SW480 (cell line): ENCODE results near the gene CCDC24.

Experiments used
- DNase-seq: peaks from one replicate; pipeline ENCODE4 v3.0.0-alpha.2; 2016; ENCODE audit warnings: low spot score

CCDC24 gene

DNA sequence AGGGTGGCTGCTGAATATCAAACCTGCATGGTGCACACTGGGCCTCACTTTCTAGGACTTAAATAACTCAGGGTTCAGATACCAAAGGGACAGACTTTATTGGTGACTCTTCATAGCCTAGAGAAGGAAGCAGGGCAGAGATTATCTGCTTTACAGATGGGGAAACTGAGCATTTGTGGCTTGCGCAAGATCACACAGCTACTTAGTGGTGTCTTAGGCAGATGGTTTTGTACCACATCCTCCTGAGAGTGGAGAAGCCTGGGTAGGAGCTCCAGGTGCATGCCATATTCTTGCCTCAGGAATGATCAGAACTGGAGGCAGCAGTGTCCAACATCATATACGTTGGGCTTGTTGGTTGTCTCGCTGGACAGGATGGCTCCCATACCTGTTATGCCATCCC, 28.4 kb upstream of the CCDC24 start:
- no peak for DNase-seq

DNA sequence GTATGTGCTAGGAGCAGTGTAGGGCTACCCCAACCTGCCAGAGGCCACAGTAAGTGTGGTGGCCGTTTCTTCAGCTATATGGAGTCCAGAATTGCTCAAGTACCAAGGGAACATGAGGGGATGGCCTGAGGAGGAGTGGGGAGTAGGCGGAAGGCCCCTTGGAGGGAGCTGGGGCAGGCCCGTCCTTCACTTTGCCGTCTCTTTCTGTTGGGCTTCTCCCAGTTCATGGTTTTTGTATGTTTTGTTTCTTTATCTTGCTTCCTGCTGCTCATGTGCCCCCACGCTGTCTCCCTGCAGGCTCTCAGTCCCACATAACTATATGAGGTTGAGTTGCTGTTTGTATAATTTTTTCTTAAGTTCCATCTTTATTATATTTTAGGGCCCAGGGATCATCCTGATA, 27.5 kb upstream of the CCDC24 start:
- no peak for DNase-seq

DNA sequence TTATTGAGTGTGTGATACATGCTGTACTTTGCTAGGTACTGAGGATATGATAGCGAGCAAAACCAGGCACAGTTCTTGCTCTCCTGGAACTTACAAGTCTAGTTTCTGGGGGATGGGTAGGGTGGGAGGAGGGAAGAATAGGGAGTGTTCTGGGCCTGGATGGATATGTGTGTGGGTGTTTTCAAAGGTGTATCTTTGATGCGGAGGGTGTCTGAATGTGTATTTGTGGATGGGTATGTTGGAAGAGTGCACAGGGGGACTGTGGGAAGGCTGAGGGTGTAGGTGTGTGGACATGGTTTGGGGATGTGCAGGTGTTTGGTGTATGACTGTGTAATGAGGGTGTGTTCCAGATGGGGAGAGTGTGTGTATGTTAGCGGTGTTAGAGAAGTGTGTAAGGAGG, 26.1 kb upstream of the CCDC24 start:
- DNase-seq, result no peak

DNA sequence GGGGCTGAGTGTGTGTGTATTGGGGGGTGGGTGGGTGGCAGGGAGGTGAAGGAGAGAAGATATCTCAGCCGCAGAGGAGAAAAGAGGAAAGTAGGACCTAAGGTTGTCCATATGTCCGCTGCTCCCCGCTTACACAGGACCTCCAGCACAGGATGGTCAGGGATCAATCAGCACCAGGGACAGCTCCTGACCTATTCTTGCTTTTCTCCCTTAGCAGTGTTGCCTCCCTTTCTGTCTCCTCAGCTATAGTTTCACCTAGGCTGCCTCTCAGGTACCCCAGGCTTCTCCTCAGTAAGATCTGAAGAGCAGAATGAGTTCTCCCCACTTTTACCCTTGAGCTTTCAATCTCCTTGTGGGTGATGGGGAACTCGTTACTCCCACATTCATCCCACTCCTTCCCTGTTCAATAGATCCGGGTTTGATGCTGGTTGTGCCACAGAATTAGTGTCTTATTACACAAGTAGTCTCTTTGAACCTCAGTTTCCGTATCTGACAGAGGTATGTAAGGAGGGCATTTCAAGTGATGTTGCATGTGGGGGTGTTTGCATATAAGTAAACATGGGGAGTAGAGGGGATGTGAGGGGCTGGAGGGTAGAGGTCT, 23.0 kb upstream of the CCDC24 start:
- DNase-seq, result no peak

DNA sequence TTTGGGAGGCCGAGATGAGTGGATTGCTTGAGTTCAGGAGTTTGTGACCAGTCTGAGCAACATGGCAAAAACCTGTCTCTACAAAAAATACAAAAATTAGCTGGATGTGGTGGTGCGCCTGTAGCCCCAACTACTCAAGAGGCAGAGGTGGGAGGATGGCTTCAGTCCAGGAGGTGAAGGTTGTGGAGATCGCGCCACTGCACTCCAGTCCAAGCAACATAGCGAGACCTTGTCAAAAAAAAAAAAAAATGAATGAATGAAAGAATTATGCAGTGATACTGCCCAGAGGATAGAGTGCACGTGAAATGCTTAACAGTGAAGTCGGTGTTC, 22.0 kb upstream of the CCDC24 start:
- no peak for DNase-seq

DNA sequence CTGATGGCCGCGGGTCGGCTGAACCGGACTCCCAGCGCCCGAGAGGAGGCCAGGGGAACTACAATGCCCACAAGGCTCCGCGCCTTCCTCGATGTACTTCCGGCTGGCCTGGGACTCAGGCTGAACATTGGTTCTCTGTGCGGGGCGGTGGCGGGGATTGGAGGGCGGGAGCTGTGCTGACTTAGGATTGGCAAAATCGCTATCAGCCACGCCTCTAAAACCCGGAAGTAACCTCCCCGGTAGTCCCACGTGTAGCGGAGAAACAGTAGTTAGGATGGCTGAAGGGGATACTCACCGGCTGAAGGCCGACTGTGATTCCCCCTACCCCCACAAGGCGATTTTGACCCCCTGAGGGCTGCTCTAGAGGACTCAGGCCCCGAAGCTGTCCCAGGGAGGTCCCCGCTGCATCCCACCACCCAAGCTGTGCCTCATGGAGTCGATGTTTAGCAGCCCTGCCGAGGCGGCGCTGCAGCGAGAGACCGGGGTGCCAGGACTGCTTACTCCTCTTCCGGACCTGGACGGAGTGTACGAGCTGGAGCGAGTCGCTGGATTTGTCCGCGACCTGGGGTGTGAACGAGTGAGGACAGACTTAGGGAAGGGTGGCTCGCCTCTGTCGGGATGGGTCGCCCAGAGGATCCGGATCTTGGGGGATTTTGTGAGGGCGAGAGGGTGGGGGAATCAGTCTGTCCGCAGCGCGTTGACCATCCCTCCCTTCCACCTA, 21.5 kb upstream of the CCDC24 start, which contains the start of gene DPH2:
TSS of gene DPH2 (plus strand) at position 265 of the 721 bp plus-strand sequence. CDS start at position 431, 166 bp downstream.
- peak; percentile 96 for DNase-seq

DNA sequence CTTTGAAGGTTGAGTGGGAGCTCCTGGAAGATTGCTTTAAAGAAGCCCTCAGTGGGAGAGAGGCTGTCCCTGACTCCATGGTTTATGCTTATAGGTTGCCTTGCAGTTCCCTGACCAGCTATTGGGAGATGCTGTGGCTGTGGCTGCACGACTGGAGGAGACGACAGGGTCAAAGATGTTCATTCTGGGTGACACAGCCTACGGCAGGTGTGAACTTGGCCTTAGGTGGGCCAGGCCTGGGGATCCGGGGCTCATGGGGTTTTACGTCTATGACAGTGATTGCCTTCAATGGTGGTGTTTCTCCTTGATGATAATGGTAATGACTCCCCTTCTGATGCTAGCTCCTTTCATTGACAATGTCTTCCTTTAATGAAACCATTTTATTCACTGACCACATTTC, 20.9 kb upstream of the CCDC24 start:
- no peak for DNase-seq

DNA sequence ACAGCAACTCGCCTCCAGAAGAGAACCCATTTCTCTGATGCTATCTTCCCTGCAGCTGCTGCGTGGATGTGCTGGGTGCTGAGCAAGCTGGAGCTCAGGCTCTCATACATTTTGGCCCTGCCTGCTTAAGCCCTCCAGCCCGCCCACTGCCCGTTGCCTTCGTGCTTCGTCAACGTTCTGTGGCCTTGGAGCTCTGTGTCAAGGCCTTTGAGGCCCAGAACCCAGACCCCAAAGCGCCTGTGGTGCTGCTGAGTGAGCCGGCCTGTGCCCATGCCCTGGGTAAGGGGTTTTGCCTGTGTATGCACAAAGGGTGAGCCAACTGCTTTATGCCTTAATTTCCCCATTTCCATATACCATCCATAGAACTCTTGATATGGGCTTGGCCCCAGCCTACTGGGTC, 20.5 kb upstream of the CCDC24 start:
- no peak for DNase-seq

DNA sequence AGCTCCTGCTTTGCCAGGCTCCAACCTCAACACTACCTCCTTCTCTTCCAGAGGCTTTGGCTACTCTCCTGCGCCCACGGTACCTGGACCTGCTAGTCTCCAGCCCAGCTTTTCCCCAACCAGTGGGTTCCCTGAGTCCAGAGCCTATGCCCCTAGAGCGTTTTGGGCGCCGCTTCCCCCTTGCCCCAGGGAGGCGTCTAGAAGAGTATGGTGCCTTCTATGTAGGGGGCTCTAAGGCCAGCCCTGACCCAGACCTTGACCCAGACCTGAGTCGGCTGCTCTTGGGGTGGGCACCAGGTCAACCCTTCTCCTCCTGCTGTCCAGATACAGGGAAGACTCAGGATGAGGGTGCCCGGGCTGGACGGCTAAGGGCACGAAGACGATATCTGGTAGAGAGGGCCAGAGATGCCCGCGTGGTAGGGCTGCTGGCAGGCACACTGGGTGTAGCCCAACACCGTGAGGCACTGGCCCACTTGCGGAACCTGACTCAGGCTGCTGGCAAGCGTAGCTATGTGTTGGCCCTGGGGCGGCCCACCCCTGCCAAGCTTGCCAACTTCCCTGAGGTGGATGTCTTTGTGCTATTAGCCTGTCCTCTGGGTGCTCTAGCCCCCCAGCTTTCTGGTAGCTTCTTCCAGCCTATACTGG, 19.9 kb upstream of the CCDC24 start:
- no peak for DNase-seq

DNA sequence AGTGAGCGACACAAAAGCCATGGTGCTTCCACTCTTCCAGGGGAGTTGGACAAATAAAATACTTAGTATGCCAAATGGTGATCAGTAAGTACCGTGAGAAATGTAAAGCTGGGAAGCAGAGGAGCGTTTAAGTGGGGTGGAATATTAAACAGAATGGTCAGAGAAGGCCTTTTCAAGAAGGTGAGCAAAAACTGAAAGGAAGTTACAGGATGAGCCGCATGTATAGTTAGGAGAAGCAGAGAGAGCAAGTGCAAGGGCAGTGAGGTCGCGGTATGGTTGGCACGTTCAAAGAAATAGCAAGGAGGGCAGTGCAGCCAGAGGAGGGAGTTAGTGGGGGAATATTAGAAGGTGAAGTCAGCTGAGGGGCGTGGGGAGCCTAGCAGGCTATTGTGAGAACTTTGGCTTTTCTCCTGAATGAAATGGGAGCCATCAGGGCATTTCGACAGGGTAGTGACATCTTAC, 17.4 kb upstream of the CCDC24 start:
- DNase-seq, result peak; percentile 41

DNA sequence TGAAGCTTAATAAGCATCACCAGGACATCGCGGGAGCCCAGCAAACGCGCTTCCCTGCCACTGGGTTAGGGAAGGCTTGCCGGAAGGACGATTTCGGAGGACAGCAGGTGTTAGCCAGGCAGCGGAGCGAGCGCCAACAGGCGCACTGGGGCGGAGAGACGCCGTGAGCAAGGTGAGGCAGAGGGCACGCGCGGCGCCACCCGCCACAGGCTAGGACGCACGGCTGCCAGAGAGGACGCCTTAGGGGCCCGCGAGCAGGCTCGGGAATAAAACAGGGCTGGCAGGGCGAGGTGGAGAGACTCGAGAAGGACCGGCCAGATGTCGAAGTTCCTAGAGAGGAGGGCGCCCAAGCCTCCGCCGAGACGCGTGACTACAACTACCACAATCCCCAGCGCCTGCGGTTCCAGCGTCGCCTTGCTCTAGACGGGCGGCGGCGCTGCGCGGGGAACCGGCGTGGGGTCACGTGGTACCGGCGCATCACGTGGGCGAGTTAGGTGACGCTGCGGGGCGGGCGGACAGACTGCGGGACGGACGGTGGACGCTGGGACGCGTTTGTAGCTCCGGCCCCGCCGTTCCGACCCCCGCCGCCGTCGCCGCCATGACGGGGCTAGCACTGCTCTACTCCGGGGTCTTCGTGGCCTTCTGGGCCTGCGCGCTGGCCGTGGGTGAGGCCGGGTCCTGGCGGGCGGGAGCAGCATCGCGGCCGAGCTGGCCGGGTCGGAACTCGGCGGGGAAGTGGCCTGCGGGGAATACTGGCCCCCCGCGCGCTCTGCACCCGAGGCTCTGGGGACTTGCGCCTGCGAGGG, 16.8 kb upstream of the CCDC24 start, which contains the start of gene ATP6V0B:
TSS of gene ATP6V0B (plus strand) at position 518 of the 806 bp plus-strand sequence. CDS start at position 599, 81 bp downstream.
- DNase-seq, result peak; percentile 94

DNA sequence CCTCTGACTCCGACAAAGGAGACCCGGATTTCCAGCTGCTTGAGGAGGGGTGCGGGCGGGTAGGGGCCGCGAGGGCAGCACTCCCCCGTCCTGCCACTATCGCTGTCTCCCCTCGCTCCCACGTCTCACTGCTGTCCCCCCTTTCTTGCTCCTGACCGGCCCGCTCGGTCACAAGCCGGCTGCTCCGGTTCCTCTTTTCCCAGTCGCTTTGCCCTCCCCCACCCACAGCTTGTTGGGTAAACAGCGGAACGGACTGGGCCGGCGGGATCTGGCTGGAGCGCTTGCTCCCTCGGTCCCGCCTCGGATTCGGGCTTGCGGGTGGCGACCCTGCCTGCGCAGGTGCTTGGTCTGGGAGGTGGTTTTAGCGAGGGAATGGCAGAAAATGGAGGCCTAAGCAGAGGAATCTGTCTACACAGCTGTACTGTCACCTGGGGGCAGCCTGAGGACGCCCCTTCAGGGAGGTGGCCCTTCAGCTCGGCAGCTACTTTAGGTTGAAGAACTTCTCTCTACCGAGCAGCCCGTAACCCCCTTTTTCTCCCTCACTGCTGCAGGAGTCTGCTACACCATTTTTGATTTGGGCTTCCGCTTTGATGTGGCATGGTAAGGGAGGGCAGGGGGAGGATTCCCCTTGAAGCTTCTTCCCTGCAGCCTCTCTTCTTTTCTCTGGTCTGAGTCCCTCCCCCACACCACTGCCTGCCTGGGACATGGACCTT, 16.0 kb upstream of the CCDC24 start:
- DNase-seq, result peak; percentile 40

DNA sequence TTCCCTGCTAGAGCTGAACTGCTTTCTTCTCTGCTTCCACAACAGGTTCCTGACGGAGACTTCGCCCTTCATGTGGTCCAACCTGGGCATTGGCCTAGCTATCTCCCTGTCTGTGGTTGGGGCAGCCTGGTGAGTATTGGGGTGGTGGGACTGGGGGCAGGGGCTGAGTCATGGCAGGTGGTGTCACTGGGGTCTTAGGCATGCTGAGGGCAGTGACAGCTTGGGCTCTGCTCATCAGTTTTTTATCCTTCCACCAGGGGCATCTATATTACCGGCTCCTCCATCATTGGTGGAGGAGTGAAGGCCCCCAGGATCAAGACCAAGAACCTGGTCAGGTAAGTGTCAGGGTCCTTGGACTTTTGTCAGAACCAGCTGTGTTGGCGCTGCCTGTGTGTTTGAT, 15.4 kb upstream of the CCDC24 start:
- DNase-seq, result no peak

DNA sequence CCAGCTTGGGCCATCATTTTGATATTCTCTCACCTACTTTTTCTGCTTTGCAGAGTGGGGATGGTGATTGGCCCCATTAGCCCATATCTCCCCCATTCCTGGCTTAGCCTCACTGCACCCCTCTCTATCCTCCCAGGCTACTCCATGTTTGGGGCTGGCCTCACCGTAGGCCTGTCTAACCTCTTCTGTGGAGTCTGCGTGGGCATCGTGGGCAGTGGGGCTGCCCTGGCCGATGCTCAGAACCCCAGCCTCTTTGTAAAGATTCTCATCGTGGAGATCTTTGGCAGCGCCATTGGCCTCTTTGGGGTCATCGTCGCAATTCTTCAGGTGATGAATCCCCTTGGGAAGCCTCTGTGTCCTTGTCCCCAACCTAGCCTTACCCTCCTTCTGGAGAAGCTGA, 14.5 kb upstream of the CCDC24 start:
- DNase-seq, result no peak

DNA sequence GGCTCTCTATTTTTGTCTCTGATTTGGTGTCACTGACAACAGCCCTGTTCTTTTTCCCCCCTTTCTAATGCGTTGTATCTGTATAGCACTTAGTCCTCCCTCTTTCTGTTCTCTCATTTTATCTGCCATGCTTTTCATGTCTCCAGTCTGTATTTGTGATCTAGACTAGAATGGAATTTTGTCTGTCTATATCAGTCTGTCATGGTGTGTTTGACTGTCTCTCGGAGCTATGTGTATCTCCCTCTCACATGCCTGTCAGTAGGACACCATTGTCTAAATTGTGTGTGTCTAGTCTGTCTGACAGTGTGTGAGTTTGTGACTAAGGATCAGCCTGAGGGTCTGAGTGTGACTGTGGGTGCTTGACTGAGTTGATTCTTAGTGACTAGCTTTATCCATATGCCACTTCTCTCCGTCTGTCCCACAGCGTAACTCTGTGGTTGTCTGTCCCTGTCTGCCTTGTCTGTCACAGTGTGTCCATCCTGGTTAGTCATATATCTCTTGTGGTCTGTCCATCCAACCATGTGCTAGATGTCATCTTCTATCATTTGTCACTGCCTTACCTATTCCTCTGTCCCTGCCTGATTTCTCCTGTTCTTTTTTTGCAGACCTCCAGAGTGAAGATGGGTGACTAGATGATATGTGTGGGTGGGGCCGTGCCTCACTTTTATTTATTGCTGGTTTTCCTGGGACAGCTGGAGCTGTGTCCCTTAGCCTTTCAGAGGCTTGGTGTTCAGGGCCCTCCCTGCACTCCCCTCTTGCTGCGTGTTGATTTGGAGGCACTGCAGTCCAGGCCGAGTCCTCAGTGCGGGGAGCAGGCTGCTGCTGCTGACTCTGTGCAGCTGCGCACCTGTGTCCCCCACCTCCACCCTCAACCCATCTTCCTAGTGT, 13.8 kb upstream of the CCDC24 start:
- no peak for DNase-seq

DNA sequence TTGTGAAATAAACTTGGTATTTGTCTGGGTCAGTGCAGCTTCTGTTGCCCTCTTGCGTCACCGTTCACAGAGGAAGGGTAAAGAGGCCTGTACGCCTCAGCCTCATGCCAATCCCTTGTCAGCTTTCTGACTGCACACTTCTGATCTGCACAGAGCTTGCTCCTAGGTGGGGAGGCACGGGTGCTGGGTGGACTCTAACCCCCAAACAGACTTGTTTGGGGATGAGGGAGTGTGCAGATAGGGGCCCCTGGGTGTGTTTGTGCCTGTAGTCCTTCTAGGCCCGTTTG, 13.2 kb upstream of the CCDC24 start:
- no peak for DNase-seq

DNA sequence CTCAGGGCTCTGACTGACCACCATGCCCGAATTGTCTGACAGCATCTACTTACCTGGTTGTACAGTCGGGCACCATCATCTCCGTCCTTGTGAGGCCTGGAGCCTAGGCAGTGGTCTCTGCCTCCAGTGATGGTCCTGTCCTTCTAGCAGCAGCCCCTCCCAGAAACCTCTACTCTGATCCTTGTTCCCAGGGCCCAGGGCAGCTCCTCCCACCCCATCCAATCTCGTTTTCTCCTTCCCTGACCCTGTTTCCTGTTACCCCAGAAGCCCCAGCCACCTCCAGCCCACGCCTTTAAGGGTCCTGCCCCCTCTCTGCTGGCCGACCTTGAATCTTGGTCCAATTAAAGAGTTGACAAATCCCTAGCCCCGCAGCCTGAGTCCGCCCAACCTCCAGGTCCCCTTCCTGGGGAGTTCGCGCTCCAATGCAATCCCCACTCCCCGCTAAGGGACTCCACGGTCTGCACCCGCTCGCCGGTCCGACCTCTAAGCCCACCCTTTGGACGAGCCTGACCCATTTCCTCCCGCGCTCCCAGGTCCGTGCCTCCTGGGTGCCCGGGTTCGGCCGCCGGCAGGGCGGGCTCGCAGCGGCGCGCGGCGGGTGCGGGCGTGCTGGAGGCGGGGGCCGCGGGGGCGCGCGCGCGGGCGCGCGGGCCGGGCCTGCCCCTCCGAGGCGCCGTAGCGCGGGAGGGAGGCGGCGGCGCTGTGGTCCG, 12.7 kb upstream of the CCDC24 start, which contains the start of gene B4GALT2:
TSS of gene B4GALT2 (plus strand) at position 660 of the 710 bp plus-strand sequence. CDS start 1,951 bp downstream, outside the sequence.
- no peak for DNase-seq

DNA sequence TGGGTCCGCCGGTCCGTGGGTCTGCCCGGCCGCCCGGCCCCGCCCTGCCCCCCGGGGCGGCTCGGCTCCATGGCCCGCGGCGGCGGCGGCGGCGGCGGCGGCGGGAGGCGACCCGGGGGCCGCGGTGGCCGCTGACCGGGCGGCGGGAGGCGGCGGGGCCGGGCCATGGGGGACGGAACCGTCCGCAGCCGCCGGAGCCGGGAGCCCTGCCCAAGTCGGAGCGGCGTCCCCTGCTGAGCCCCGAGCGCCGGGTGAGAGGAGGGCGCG, 12.2 kb upstream of the CCDC24 start:
- no peak for DNase-seq

DNA sequence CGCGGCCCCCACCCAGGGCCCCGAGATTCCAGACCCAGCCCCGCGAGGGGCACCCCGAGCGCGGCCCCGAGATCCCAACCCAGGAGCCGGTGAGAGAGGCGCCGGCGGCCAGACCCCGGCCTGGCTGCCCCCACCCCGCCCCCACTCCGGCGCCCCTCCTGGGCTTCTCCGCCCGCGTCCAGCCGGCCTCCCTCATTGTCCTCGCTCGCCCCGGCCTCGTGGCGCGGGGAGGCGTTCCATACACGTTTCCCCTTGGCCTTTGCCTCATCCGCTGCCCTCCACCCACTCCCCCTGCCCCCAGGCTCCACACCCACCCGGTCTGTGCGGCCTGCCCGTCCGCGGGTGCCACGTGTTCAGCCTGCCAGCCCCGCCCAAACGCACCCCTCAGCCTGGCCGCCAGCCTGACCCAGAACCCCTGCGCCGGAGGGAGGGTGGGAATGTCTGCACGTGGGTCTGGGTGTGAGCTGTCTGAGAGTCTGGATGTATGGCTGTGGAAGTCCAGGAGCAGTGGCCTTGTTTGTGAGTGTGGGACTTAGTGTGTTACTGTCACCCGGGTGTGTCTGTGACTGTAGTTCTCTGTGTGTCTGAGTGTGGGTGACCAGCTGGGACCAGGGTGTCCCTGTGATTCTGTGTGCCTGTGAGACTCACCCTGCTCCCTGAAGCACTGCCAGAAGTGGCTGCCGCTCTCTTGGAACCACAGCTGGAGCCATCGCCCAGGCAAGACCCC, 11.7 kb upstream of the CCDC24 start:
- peak; percentile 46 for DNase-seq
